SK-N-SH (cell line): ENCODE data around the gene PDXDC1.
"Not testable (repeated sequence)": the region's sequence is repeated elsewhere in the genome, so short reads cannot be mapped to it uniquely, and the experiment has no call there.

ENCODE experiments used
- CTCF ChIP-seq: fragments of 200-600 bp; sonication (generic); IDR thresholded peaks from 2 replicates; pipeline ENCODE4 v1.6.1; 2017; ENCODE audit warnings: antibody characterized with exemption, mild to moderate bottlenecking, moderate library complexity
- EP300 ChIP-seq, 2 experiments: IDR thresholded peaks; 2 replicates each; pipeline versions ENCODE4 v1.4.0 to v1.6.1; 2012; ENCODE audit warnings: borderline replicate concordance in 1 of 2, low read depth in 1 of 2, low read length in 1 of 2
- EZH2phosphoT487 ChIP-seq: fragments of 200-600 bp; sonication (generic); IDR thresholded peaks from 2 replicates; pipeline ENCODE4 v1.6.1; 2017; ENCODE audit warnings: low read depth, mixed run types, mild to moderate bottlenecking, antibody characterized with exemption, moderate library complexity, borderline replicate concordance
- MAX ChIP-seq: IDR thresholded peaks from 2 replicates; pipeline ENCODE4 v1.4.0; 2012; ENCODE audit warnings: low read depth
- NFIC ChIP-seq: IDR thresholded peaks from 2 replicates; pipeline ENCODE4 v1.4.0; 2012; ENCODE audit warnings: borderline replicate concordance
- RAD21 ChIP-seq: IDR thresholded peaks from 2 replicates; pipeline ENCODE4 v1.6.1; 2012; ENCODE audit warnings: mild to moderate bottlenecking, low read length
- REST ChIP-seq: IDR thresholded peaks from 2 replicates; pipeline ENCODE4 v1.6.1; 2012; ENCODE audit warnings: mild to moderate bottlenecking, low read depth, low read length, moderate library complexity
- RFX5 ChIP-seq: IDR thresholded peaks from 2 replicates; pipeline ENCODE4 v1.6.1; 2012; ENCODE audit warnings: mild to moderate bottlenecking, improper control_type of control experiment, low read length
- TAF1 ChIP-seq: IDR thresholded peaks from 2 replicates; pipeline ENCODE4 v1.6.1; 2012; ENCODE audit warnings: low read depth, mild to moderate bottlenecking, low read length, moderate library complexity, borderline replicate concordance
- TCF12 ChIP-seq: IDR thresholded peaks from 2 replicates; pipeline ENCODE4 v1.4.0; 2012
- TEAD4 ChIP-seq: IDR thresholded peaks from 2 replicates; pipeline ENCODE4 v1.4.0; 2012; ENCODE audit warnings: mild to moderate bottlenecking, borderline replicate concordance; ENCODE audit not compliant: insufficient read depth

GRCh38 chr16:14971621-14972228 is 3.1 kb upstream of the PDXDC1 start:
- TF ChIP-seq CTCF; EZH2phosphoT487; MAX; REST; TEAD4; RAD21; TAF1; NFIC; EP300 (IDR thresholded peaks at IDR 0.05; ENCODE audit: borderline replicate concordance in 1 of 2, low read depth in 1 of 2, low read length in 1 of 2); RFX5; TCF12: not testable (repeated sequence)
